MV-4-11 (cell line): ENCODE measurements around the gene KRTAP1-1.
"Not testable (repeated sequence)": the region's sequence is repeated elsewhere in the genome, so short reads cannot be mapped to it uniquely, and the experiment has no call there.

ENCODE experiments used
- DNase-seq: peaks from one replicate; lab custom pipeline; 2025; lab: John Stamatoyannopoulos, UW

KRTAP1-1 gene

DNA sequence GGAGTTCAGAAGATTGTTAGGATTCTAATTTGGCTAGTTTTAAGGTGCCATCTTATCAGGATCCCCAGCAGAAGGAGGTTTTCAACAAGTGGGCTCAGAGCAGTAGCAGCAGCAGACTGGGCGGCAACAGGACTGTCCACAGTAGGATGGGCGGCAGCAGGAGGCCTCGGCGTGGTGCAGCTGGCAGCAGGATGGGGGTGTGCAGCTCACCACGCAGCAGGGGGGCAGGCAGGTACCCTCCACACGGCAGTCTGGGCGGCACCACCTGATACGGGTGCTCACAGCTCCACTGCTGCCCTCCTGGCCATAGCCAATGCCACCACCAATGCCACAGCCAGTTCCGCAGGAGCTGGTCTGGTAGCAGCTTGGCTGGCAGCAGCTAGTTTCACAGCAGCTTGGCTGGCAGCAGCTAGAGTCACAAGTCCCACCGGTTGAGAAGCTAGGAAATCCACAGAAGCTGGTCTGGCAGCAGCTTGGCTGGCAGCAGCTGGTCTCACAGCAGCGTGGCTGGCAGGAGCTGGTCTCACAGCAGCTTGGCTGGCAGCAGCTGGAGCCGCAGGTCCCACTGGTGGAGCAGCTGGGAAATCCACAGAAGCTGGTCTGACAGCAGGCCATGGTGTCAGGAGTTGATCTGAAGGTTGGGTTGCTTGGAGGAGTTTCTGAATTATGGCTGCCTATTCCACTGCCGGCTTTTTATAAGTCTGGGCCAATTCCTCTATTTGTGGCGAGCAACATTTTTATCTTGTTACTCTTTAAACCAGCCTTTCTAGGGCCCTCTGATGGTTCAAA, at the start of gene KRTAP1-1:
Gene KRTAP1-1, minus strand, starts transcription at position 668 of the 789 bp plus-strand sequence. Its CDS starts 53 bp downstream, at position 615.
- not testable (repeated sequence) for DNase-seq

DNA sequence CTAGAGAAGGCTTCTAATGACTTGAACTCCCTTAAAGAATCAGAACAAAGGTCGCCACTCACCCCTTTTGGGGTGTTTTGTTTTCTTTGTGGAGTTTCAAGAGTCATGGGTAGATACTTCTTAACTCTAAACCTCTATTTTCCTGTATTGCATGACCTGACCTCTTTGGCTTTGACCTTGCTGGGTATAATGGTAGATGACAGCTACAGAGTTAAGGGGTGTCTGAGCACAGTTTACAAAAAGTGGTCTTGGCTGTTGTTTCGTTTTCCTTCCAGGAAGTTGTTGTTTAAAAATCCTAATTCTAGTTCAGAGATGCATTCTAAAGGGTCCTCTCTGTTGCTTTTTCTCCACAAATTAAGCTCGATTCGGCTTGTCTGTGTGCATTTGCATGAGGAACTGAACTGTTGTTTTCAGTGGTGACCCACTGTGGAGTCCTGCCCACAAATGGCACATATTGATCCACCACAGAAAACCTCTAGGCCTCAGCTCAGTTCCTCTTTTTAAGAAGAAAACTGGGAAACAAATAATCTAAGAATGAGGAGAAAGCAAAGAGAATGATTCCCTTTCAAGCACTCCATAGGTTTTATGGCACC, 47.6 kb upstream of the KRTAP1-1 start:
- DNase-seq: peak; percentile 65

DNA sequence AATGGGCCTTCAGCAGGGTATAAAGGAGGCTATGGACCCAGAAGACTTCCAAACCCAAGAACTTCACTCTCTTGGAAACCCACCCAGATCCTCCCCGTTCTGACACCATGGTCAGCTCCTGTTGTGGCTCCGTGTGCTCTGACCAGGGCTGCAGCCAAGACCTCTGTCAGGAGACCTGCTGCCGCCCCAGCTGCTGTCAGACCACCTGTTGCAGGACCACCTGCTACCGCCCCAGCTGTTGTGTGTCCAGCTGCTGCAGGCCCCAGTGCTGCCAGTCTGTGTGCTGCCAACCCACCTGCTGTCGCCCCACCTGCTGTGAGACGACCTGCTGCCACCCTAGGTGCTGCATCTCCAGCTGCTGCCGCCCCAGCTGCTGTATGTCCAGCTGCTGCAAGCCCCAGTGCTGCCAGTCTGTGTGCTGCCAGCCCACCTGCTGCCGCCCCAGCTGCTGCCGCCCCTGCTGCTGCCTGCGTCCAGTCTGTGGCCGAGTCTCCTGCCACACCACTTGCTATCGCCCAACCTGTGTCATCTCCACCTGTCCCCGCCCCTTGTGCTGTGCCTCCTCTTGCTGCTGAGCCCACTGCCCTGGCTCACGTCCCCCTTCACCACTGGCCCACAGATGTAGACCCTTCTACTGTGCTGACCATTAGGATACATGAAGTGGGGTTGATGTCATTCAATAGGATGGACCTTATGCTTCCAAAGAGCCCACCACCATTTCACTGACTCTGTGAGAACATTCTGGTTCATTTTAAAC, 43.0 kb upstream of the KRTAP1-1 start, which contains the start of gene KRTAP4-7:
Gene KRTAP4-7, plus strand, starts transcription at position 51 of the 757 bp plus-strand sequence. Its CDS starts 57 bp downstream, at position 108.
- DNase-seq: not testable (repeated sequence)

DNA sequence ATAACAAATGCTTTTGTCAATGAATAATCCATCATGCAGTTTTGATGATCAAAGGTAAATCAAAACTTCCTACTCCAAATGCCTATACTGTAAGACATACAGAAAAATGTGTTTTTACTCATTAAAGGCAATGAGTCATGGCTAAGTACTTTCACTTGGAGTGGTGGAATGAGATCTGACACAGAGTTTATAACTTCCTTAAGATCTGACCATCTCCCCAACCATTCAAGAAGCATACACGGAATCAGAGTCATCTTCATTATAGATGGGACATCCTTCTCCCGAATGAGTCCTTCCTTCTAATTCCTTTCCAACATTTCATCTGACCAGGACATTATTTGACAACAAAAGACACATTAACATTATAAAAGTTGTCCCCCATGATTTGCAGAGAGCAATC, 42.2 kb upstream of the KRTAP1-1 start:
- not testable (repeated sequence) for DNase-seq

GRCh38 chr17:41082626-41083025, 41.4 kb upstream of the KRTAP1-1 start:
- DNase-seq: no peak

DNA sequence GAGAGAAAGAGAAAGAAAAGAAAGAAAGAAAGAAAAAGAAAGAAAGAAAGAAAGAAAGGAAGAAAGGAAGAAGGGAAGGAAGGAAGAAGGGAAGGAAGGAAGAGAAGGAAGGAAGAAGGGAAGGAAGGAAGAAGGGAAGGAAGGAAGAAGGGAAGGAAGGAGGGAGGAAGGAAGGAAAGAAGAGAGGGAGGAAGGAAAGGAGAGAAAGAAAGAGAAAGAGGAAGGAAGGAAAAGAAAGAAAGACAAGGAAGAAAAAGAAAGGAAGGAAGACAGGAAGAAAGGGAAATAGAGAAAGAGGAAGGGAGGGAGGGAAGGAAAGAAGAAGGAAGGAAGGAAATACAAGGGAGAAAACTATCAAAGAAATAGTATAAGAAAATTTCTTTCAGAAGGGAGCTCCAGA, 35.5 kb upstream of the KRTAP1-1 start:
- DNase-seq: no peak

GRCh38 chr17:41073676-41074075, 32.4 kb upstream of the KRTAP1-1 start:
- DNase-seq: no peak

- no peak for DNase-seq
These were observed 30.5 kb upstream of the KRTAP1-1 start for GRCh38 chr17:41071606-41072360.

DNA sequence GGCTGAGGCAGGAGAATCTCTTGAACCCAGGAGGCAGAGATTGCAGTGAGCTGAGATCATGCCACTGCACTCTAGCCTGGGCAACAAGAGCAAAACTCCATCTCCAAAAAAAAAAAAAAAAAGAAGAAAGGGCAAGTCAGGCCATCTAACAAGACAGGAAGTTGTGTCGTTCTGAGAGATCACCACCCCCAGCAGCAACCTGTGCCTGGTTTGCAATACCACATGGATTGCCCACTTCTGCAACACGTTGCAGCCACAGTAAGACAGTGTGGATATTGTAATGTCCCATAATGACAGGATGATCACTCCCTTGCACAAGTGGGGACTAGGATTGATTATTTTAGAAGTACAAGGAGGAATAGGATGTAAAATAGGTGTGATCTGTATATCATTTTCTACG, 27.8 kb upstream of the KRTAP1-1 start:
- DNase-seq: peak; percentile 69

GRCh38 chr17:41067281-41067680, 26.0 kb upstream of the KRTAP1-1 start:
- no peak for DNase-seq

GRCh38 chr17:41065829-41066624, 24.8 kb upstream of the KRTAP1-1 start, which contains the start of gene KRTAP2-4:
TSS of gene KRTAP2-4 (minus strand) at chr17:41065879. CDS start at chr17:41065845, 34 bp downstream.
- peak; percentile 86 for DNase-seq

- not testable (repeated sequence) for DNase-seq
These were observed 23.9 kb upstream of the KRTAP1-1 start for GRCh38 chr17:41065016-41065689.

DNA sequence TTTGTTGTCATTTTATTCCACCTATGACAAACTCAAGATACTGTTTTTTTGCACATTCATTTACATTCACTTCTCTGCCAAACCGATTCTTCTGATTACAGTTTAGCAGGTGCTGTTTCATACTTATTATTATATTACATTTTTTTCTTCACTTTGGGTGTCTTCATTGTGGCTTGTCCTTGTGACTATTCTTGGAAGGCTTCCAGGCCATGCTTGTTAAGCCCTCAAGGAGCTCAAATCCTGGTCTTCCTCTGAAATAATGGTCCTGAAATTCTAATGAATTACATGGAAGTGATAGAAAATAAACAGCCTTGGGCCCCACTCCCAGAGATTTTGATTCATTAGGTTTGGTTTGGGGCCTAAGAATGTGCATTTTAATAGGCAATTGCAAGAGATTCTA, 23.1 kb upstream of the KRTAP1-1 start:
- no peak for DNase-seq

DNA sequence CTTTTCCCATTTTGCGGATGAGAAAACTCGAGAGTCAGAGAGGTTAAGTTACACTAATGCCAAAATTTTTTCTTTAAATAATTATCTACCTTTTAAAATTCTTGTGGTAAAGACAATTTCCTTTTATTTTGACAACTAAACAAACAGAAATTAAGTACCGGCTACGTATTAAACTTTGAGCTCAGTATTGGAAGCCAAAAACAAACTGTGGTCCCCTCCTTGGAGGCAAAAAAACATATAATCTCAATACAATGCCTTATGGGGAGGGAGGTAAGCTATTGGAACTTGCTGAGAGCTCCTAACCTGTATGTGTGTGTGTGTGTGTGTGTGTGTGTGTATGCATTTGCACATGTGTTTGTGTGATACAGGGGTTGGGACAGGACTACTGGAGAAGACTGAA, 22.2 kb upstream of the KRTAP1-1 start:
- no peak for DNase-seq

DNA sequence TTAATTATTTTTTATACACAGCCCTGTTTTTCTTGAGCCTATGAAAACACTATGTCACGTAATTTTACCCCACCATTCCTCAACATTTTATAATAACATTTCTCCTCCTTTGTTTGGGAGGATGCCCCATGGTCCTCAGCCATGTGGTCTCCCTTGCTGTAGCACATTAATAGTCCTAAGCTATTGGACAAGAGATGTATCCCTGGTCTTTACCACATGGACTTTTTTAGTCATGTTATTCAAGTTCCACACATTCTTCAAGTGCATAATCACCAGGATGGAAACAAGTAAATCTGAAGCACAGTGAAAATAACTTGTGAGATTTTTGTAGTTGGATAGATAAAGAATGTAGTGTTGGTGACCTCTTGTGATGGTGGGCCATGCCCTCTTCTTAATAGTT, 20.7 kb upstream of the KRTAP1-1 start:
- DNase-seq: no peak

GRCh38 chr17:41060052-41060604, 18.9 kb upstream of the KRTAP1-1 start, which contains the start of gene KRTAP2-3:
TSS of gene KRTAP2-3 (minus strand) at chr17:41060114. CDS start at chr17:41060050, 64 bp downstream.
- no peak for DNase-seq

GRCh38 chr17:41059276-41060051, 18.2 kb upstream of the KRTAP1-1 start:
- DNase-seq: not testable (repeated sequence)

DNA sequence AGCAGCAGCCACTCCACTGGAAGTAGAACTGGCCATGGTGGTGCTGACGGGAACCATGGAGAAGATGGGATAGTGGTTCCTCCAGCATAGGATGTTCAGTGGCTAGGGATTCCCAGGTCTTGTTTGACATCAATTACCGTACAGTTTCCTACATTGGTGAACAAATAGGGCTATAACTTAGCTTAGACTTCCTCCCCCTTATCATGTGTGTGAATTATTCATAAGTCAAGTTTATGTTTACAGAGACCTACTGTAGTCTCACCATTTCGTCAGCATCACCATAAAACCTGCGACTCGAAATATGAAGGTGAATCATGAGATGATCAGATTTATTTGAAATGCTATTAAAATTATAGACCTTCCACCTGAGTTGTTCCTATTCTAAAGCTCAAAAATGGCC, 17.5 kb upstream of the KRTAP1-1 start:
- DNase-seq: no peak

DNA sequence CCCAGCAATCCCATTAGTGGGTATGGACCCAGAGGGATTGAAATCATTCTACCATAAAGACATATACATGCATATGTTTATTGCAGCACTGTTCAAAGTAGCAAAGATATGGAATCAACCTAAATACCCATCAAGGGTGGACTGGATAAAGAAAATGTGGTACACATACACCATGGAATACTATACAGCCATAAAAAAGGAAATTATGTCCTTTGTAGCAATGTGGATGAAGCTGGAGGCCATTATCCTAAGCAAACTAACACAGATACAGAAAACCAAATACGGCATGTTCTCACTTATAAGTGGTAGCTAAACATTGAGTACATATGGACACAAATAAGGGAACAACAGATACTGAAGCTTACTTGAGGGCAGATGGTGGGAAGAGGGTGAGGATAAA, 16.3 kb upstream of the KRTAP1-1 start:
- no peak for DNase-seq
